ENCODE results near the gene ERCC6.

The ERCC6 gene

GRCh38 chr10:49508654-49509053 lies 30.3 kb downstream of the ERCC6 start:
- no peak for DNase-seq

- no peak for DNase-seq
Observed at GRCh38 chr10:49508249-49508648, 30.7 kb downstream of the ERCC6 start.

- no peak for DNase-seq
Observed at GRCh38 chr10:49505589-49505988, 33.3 kb downstream of the ERCC6 start.

GRCh38 chr10:49505076-49505475 lies 33.8 kb downstream of the ERCC6 start:
- DNase-seq, result no peak

GRCh38 chr10:49504528-49504927 lies 34.4 kb downstream of the ERCC6 start:
- DNase-seq, result no peak

- DNase-seq, result no peak
Observed at GRCh38 chr10:49502358-49502757, 36.6 kb downstream of the ERCC6 start.

GRCh38 chr10:49500412-49500811 lies 38.5 kb downstream of the ERCC6 start:
- DNase-seq, result no peak

GRCh38 chr10:49499305-49499851 lies 39.5 kb downstream of the ERCC6 start:
- DNase-seq, result no peak

GRCh38 chr10:49498425-49498824 lies 40.5 kb downstream of the ERCC6 start:
- no peak for DNase-seq

- DNase-seq, result no peak
Observed at GRCh38 chr10:49497358-49497757, 41.6 kb downstream of the ERCC6 start.

GRCh38 chr10:49488056-49488717 lies 50.7 kb downstream of the ERCC6 start:
- peak; percentile 63 for DNase-seq

GRCh38 chr10:49486738-49487137 lies 52.2 kb downstream of the ERCC6 start:
- no peak for DNase-seq

- no peak for DNase-seq
Observed at GRCh38 chr10:49486009-49486408, 52.9 kb downstream of the ERCC6 start.

GRCh38 chr10:49484486-49485235 lies 54.3 kb downstream of the ERCC6 start:
- DNase-seq, result no peak

- DNase-seq, result no peak
Observed at GRCh38 chr10:49478819-49479218, 60.1 kb downstream of the ERCC6 start.

GRCh38 chr10:49474901-49475300 lies 64.0 kb downstream of the ERCC6 start:
- no peak for DNase-seq

- no peak for DNase-seq
Observed at GRCh38 chr10:49471532-49471931, 67.4 kb downstream of the ERCC6 start.

GRCh38 chr10:49465736-49466135 lies 73.2 kb downstream of the ERCC6 start:
- DNase-seq, result no peak
